ENCODE measurements around the gene ENO2.

The ENO2 gene

DNA sequence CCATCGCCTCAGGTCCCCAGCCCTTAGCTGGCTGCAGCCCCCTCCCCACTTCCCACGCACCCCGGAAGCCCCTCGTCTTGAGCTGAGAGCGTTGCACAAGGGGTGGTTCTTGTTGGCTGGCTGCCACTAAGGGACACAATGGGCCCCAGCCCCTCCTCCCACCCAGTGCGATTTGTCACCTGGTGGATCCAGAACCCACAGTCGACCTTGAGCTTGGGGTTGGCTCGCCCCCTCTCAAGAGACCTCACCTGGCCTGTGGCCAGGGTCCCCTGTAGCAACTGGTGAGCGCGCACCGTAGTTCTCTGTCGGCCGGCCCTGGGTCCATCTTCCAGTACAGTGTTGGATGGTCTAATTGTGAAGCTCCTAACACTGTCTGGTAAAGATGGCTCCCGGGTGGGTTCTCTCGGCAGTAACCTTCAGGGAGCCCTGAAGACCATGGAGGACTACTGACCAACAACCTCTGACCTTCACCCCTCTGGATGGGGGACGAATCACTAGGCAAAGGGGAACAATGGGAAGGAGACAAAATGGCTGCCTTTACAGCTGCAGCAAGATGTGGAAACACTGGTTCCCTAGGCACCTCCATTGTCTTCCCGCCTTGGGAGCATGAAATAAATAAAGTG lies 49.5 kb downstream of the ENO2 start:
- peak; percentile 77 for DNase-seq

- DNase-seq, result peak; percentile 40
Observed at GRCh38 chr12:6964605-6965025, 50.2 kb downstream of the ENO2 start.

DNA sequence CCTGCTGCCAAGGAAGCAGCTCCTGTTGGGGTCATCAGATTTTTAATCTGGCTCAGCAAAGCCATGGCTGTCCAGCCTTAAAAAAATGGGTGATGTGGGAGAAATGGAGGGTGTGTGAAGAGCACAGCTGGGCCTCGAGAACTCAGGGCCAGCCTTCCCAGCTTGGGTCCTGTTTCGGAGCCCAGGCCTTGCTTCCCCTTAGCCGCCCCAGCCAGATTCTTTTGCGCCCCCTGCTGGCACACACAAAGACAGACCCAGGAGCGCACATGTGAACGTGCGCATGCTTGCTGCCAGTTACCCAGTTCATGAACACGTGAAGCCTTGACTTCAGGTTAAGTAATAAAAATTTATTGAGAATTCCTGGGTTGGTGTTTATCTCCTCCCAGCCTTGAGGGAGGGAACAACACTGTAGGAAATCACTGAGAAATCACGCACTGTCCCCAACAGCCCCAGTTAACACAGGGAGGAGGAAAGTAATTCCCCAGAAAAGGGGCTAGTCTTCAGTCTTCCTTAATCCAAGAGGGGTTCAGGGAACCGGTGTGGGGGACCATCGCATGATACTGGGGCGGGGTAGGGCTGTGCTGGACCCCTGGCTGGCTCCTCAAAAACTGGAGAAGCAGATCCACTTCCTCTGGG lies 50.8 kb downstream of the ENO2 start:
- peak; percentile 81 for DNase-seq

- DNase-seq, result no peak
Observed at GRCh38 chr12:6965714-6966113, 51.3 kb downstream of the ENO2 start.

DNA sequence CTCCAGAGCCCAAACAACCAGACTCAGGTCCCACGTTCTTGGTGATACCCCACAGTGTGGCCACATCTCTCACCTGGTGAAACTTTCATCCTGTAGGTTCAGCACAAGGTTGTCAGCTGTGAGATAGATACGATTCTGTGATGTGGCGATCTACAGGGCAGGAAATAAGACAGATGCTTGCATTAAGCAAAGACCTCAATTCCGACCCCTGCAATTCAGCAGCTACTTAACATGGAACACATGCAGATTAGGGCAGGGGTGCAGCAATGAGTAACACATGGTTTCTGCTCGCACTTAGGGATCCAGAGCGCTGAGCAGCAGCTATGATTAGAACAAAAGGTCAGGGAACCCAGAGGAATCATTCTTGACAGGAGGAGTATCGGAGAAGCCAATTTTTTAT lies 52.0 kb downstream of the ENO2 start:
- DNase-seq, result no peak

- no peak for DNase-seq
Observed at GRCh38 chr12:6967651-6968100, 53.3 kb downstream of the ENO2 start.

DNA sequence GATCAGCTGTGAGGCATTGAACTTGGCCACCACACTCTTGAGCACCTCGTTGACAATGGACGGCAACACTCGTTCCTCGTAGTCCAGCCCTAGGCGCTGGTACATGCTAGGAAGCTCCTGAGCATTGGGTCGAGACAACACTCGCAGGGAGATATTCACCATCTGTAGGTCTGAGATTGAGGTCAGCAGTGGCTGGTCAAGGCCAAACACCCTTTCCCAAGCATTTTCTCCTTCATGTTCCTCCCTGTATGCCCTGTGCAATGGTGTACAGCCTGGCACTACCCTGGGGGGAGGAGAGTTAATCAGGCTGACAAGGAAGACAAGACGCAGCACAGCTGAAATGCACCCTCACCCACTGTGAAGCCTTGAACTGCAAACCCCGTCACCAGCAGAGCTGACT lies 54.0 kb downstream of the ENO2 start:
- DNase-seq, result no peak

DNA sequence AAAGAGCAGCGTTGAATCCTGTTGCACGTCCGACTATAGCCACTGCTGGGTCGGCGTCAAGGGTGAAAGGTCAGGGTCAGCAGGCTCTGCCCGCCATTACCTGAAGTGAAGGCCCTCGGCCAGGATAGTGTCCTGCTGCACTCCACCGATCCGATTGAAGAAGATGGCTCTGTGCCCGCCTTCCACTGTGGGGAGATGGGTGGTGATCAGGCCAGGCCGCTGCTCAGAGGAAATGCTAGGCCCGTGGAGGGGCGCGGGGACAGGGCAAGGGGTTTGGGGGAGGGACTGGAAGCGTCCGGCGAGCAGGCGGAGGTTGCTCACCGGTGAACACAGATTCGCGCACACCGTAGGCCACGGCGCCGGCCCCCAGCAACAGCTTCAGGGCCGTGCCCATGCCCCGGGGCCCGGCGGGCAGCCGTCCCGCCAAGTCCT lies 55.7 kb downstream of the ENO2 start:
- no peak for DNase-seq

Data from DMS79 treated with DMSO at 0.1 percent for 48 hours (cell line).